Measurements from ENCODE around the gene CCNQ. TPM values are rescaled to one million over a fixed set of nuclear protein-coding genes. Genes with fewer than 3 reads are reported as not detected.

Gene CCNQ
- total and polyA plus RNA-seq, 2 of the 8 experiments (the other 6 are each of a cell fraction or from before 2014, with no cell fraction given): 16.6 to 32.1 TPM

GRCh38 chrX:153612413-153612812, 13.5 kb upstream of the CCNQ start (continued):
- TF ChIP-seq CTCF (IDR thresholded peaks at IDR 0.05; ENCODE audit: control extremely low read depth in 1 of 3, insufficient read depth in 1 of 3, low read depth in 1 of 3, low read length in 3 of 3): no peak
- TF ChIP-seq SP4 (IDR thresholded peaks at IDR 0.05; ENCODE audit: low read length): no peak
- no peak for TF ChIP-seq ASH2L (IDR thresholded peaks at IDR 0.05; ENCODE audit: low read length)
- no peak for TF ChIP-seq CREB1 (IDR thresholded peaks at IDR 0.05)
- TF ChIP-seq KDM1A (IDR thresholded peaks at IDR 0.05; ENCODE audit: borderline replicate concordance, low read length): no peak
- no peak for TF ChIP-seq TAF1 (IDR thresholded peaks at IDR 0.05; ENCODE audit: low read depth, low read length)

Measured in H1 (cell line).